ENCODE measurements around the gene FOXE1.

DNA sequence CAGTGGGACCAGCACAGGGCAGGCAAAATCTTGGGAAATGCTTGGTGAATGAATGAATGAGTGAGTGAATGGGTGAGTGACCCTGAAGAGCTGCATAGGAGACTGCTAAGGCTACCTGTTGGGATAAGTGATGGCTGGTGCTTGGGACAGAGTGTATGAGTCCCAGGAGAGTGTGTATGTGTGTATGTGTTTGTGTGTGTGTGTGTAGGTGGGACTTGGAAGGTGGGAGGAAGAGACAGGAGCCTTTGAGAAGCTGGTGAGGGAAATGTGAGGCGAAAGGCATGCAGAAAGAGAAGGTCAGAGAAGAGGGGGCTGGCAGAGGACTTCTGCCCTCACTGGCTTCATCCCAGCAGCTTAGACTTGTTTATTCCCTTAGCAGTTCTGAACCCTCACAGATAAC is 33.3 kb upstream of the FOXE1 start:
- TF ChIP-seq, protein P1, sequence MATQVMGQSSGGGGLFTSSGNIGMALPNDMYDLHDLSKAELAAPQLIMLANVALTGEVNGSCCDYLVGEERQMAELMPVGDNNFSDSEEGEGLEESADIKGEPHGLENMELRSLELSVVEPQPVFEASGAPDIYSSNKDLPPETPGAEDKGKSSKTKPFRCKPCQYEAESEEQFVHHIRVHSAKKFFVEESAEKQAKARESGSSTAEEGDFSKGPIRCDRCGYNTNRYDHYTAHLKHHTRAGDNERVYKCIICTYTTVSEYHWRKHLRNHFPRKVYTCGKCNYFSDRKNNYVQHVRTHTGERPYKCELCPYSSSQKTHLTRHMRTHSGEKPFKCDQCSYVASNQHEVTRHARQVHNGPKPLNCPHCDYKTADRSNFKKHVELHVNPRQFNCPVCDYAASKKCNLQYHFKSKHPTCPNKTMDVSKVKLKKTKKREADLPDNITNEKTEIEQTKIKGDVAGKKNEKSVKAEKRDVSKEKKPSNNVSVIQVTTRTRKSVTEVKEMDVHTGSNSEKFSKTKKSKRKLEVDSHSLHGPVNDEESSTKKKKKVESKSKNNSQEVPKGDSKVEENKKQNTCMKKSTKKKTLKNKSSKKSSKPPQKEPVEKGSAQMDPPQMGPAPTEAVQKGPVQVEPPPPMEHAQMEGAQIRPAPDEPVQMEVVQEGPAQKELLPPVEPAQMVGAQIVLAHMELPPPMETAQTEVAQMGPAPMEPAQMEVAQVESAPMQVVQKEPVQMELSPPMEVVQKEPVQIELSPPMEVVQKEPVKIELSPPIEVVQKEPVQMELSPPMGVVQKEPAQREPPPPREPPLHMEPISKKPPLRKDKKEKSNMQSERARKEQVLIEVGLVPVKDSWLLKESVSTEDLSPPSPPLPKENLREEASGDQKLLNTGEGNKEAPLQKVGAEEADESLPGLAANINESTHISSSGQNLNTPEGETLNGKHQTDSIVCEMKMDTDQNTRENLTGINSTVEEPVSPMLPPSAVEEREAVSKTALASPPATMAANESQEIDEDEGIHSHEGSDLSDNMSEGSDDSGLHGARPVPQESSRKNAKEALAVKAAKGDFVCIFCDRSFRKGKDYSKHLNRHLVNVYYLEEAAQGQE (IDR thresholded peaks at IDR 0.05; ENCODE audit: low read depth): no peak
- TF ChIP-seq TAF1 (IDR thresholded peaks at IDR 0.05; ENCODE audit: low read depth): no peak
- no peak for TF ChIP-seq RAD21 (IDR thresholded peaks at IDR 0.05; ENCODE audit: low read depth)
- TF ChIP-seq YY1 (IDR thresholded peaks at IDR 0.05; ENCODE audit: low read depth): no peak
- TF ChIP-seq NFIC (IDR thresholded peaks at IDR 0.05): no peak
- TF ChIP-seq ZBTB7A (IDR thresholded peaks at IDR 0.05; ENCODE audit: low read depth): no peak
- TF ChIP-seq EP300 (IDR thresholded peaks at IDR 0.05; ENCODE audit: borderline replicate concordance): no peak
- no peak for TF ChIP-seq EGR1 (IDR thresholded peaks at IDR 0.05)
- no peak for TF ChIP-seq TEAD4 (IDR thresholded peaks at IDR 0.05)
- TF ChIP-seq CEBPB (IDR thresholded peaks at IDR 0.05): no peak
- TF ChIP-seq, protein P2, sequence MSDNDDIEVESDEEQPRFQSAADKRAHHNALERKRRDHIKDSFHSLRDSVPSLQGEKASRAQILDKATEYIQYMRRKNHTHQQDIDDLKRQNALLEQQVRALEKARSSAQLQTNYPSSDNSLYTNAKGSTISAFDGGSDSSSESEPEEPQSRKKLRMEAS (IDR thresholded peaks at IDR 0.05): no peak

Measured in Ishikawa (cell line).